GM10847 (cell line): Measurements from ENCODE around the gene RFX7.

ENCODE experiments used
- POLR2A ChIP-seq: IDR thresholded peaks from 2 replicates; pipeline ENCODE4 v1.6.1; 2011; ENCODE audit not compliant: insufficient read length; ENCODE audit errors: extremely low read depth

The RFX7 gene

GRCh38 chr15:56225520-56225919 is 18.2 kb downstream of the RFX7 start:
- TF ChIP-seq POLR2A, result no peak

GRCh38 chr15:56222302-56222701 is 21.4 kb downstream of the RFX7 start:
- no peak for TF ChIP-seq POLR2A

- no peak for TF ChIP-seq POLR2A
Observed at GRCh38 chr15:56217341-56217740, 26.3 kb downstream of the RFX7 start.

GRCh38 chr15:56215769-56216168 is 27.9 kb downstream of the RFX7 start:
- no peak for TF ChIP-seq POLR2A

GRCh38 chr15:56211960-56212550 is 31.6 kb downstream of the RFX7 start:
- no peak for TF ChIP-seq POLR2A

- TF ChIP-seq POLR2A, result no peak
Observed at GRCh38 chr15:56211064-56211463, 32.6 kb downstream of the RFX7 start.

- no peak for TF ChIP-seq POLR2A
Observed at GRCh38 chr15:56208641-56209155, 35.0 kb downstream of the RFX7 start.

- TF ChIP-seq POLR2A, result no peak
Observed at GRCh38 chr15:56208185-56208584, 35.5 kb downstream of the RFX7 start.

GRCh38 chr15:56207711-56208110 is 36.0 kb downstream of the RFX7 start:
- TF ChIP-seq POLR2A, result no peak

GRCh38 chr15:56207092-56207491 is 36.6 kb downstream of the RFX7 start:
- TF ChIP-seq POLR2A, result no peak

GRCh38 chr15:56205061-56205876 is 38.4 kb downstream of the RFX7 start:
- no peak for TF ChIP-seq POLR2A

GRCh38 chr15:56202701-56203100 is 41.0 kb downstream of the RFX7 start:
- no peak for TF ChIP-seq POLR2A

GRCh38 chr15:56199038-56199437 is 44.6 kb downstream of the RFX7 start:
- no peak for TF ChIP-seq POLR2A

- TF ChIP-seq POLR2A, result no peak
Observed at GRCh38 chr15:56194035-56194434, 49.6 kb downstream of the RFX7 start.

GRCh38 chr15:56192659-56193442 is 50.8 kb downstream of the RFX7 start:
- no peak for TF ChIP-seq POLR2A

- TF ChIP-seq POLR2A, result no peak
Observed at GRCh38 chr15:56187665-56188064, 56.0 kb downstream of the RFX7 start.
